Coronary artery (tissue), 2 donors: ENCODE data around the gene PLCB3.

Source experiments
- DNase-seq: peaks from one replicate; pipeline ENCODE4 v3.0.0-alpha.2; 2017; ENCODE audit warnings: low spot score
- H3K27ac ChIP-seq, 2 donors: fragments of 200-600 bp; sonication (generic); one replicate each; pipeline ENCODE4 v1.5.1; 2016 to 2019
- H3K4me3 ChIP-seq: fragments of 200-600 bp; sonication (generic); 2 replicates; pipeline ENCODE4 v1.5.1; 2016; ENCODE audit warnings: mild to moderate bottlenecking, moderate library complexity
- TF ChIP-seq, protein P1 (sequence below): fragments of 200-600 bp; sonication (generic); IDR thresholded peaks from one replicate; pipeline ENCODE4 v1.5.1; 2019; ENCODE audit warnings: antibody characterized with exemption

The PLCB3 gene

GRCh38 chr11:64238076-64238475 is 13.3 kb upstream of the PLCB3 start:
- Histone ChIP-seq H3K4me3 (no peak overlapping the region), H3K27ac (no peak overlapping the region)
- no peak for DNase-seq
- TF ChIP-seq, protein P1, sequence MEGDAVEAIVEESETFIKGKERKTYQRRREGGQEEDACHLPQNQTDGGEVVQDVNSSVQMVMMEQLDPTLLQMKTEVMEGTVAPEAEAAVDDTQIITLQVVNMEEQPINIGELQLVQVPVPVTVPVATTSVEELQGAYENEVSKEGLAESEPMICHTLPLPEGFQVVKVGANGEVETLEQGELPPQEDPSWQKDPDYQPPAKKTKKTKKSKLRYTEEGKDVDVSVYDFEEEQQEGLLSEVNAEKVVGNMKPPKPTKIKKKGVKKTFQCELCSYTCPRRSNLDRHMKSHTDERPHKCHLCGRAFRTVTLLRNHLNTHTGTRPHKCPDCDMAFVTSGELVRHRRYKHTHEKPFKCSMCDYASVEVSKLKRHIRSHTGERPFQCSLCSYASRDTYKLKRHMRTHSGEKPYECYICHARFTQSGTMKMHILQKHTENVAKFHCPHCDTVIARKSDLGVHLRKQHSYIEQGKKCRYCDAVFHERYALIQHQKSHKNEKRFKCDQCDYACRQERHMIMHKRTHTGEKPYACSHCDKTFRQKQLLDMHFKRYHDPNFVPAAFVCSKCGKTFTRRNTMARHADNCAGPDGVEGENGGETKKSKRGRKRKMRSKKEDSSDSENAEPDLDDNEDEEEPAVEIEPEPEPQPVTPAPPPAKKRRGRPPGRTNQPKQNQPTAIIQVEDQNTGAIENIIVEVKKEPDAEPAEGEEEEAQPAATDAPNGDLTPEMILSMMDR = no peak

- no peak overlapping the region for H3K4me3 ChIP-seq
- no peak for DNase-seq
- H3K27ac ChIP-seq = peak overlapping the region in 1 of 2 donors; percentile 56
- TF ChIP-seq, protein P1 = no peak
Observed at GRCh38 chr11:64238999-64239398, 12.3 kb upstream of the PLCB3 start.

- no peak for DNase-seq
- TF ChIP-seq, protein P1 = no peak
- peak overlapping the region; percentile 96 for H3K4me3 ChIP-seq
Observed at GRCh38 chr11:64239662-64240434, 11.5 kb upstream of the PLCB3 start.

GRCh38 chr11:64240435-64241240 is 10.7 kb upstream of the PLCB3 start, which contains the start of gene FKBP2:
TSS of gene FKBP2 (plus strand) at chr11:64241095. CDS start at chr11:64242388, 1,293 bp downstream.
- TF ChIP-seq, protein P1 = no peak
- Histone ChIP-seq H3K4me3 (peak within 1 kb of the TSS; percentile 96), H3K27ac (peak within 1 kb of the TSS; percentile 100)
- peak; percentile 99 for DNase-seq

More at GRCh38 chr11:64239662-64240434, 11.5 kb upstream of the PLCB3 start:
- H3K27ac ChIP-seq = peak overlapping the region; percentile 100

- TF ChIP-seq, protein P1 = no peak
- peak; percentile 100 for DNase-seq
- Histone ChIP-seq H3K4me3 (peak overlapping the region; percentile 96), H3K27ac (peak overlapping the region; percentile 100)
Observed at GRCh38 chr11:64241241-64241490, 10.2 kb upstream of the PLCB3 start.

DNA sequence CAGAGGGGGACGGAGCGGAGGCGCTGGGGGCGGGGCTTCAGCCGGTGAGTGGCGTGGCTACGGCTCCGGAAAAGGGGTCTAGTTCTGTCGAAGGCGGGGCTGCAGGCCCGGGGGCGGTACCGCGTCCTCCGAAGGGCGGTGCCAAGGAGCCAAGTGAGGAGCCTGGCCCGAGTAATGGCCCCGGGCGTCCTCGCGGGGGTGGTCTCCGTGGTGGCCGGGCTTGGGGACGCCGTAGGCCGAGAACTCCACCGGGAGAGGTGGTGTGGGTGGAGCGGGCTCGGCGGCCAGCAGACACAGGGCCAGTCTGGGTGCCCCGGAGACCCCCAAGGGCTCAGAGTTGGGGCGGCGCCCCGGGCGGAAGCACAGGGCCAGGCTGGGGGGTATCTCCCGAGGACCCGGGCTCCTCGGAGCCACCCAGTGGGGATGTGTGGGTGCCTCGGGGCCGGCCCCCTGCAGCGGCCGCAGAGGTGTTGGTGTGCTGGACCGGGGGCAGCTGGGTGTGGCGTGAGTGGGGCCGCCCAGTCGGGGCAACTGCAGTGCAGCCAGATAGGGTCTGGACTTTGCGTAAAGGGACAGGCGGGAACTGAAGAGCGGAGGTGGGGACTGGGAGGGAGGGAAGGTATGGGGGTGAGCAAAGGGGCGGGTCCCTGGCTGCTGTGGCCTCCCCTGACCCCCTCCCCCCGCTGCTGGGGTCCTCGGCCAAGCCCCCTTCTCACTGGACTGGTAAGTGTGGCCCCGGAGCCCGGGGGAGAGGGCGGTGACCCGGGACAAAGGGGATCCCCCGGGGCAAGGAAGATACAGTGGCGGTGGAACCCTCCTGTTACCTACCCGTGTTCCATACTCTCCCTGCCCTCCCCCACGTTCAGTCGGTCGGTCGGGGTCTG is 9.6 kb upstream of the PLCB3 start:
- H3K4me3 ChIP-seq = peak overlapping the region; percentile 96
- DNase-seq = no peak
- TF ChIP-seq, protein P1 = no peak

More for the DNA sequence above, 9.6 kb upstream of the PLCB3 start:
- peak overlapping the region; percentile 93 to 100 for H3K27ac ChIP-seq
